HG03442 (cell line): ENCODE data around the gene MAS1L.

ENCODE experiments used
- ATAC-seq: cut with Tn5 transposase; IDR thresholded peaks from one replicate; pipeline ENCODE4 v1.9.1; 2021; ENCODE audit warnings: mild to moderate bottlenecking, moderate library complexity; ENCODE audit not compliant: unreplicated experiment

MAS1L gene

DNA sequence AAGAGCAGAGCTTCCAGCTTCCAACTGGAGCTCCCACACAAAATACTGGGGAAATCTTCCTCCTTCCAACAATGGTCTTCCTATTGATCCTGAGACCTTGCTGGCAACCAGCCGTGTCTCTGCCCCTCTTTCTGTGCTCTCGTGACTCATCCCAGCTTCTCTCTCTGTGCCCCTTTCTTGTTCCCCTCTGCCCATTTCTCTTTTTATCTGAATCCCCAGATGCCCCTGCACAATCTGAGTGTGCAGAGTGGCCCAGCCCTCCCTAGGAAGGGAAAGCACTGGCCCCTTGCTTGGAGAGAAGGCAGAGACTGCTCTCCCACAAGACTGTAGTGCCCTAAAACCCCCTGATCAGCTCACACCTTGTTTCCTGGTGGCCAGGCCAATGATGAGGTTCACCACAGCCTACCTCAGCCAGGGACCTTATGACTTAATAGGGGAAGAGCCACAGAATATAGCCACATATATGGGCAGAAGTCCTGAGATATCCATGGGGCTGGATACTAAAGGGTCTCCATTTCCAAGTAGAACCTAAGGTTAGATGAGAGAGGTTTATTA is 23.1 kb upstream of the MAS1L start:
- no peak for ATAC-seq

DNA sequence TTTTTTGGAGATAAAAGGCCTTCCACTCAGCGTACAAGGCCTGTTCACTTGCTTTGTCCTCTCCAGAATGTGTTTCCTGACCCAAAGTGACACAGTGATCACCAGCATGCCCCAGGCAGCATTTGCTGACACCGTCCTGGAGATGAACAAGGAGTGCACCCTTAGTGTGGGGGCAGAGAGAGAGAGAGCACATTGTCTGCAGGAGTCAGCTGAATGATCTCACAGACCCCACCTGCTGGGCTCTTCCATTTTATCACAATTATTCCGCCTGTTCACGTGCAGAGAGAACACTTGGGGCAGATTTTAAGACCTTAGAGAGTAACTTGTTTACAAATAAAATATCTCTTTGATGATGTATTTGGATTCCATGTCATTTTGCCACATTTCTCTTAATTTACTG is 22.4 kb upstream of the MAS1L start:
- no peak for ATAC-seq

DNA sequence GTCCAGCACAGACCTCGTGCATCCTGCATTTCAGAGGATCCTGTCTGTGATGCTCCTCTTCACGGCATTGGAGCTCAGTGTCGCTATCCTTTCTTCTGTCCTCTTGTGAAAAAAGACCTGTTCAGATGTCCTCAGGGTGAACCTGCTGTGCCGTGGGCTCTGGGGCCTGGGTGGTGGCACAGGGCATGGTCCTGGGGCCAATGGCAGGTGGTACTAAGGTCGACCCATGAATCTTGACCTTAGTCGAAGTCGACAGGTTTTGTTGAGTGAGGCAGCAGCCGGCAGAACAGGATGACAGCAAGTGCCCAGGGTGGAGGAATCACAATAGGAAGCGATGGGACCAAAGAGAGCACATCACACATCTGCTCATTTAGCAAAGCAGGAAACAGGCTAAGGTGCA is 22.0 kb upstream of the MAS1L start:
- ATAC-seq = no peak

DNA sequence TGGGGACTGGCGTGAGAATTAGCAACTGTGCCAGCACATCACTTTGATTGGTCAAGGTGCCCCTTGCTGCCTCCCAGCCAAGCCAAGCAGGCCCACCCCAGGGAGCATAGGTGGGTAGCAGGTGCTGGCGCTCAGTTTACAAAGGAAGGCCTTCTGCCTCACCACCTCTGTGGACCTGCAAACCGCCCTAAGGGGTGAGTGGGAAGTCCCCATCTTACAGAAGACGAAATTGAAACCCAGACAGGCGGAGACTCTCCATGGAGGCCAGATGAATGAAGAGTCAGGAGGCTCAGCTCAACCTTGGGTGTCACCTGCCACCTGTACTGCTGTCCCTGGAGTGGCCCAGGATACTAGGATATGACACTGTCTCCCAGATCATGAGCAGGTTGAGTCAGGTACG is 21.5 kb upstream of the MAS1L start:
- ATAC-seq = peak; percentile 91

DNA sequence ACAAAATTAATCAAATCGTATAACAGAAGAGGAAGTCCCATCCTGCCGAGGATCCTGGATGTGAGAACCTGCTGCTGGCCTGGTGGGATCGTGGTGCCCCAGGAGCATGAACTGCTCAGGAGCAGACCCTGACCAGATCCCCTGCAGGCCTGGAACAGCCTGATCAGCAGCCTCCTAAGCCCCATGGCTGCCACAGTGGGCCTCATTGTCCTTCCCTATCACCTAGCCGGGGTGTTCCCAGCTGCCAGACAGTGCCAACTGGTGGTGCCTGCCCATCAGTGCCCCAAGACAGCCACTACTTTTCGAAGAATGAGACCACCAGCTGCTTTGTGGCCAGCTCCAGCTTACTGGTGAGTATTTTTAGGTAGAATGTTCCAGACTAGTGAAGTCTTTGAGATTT is 19.6 kb upstream of the MAS1L start:
- ATAC-seq = no peak

DNA sequence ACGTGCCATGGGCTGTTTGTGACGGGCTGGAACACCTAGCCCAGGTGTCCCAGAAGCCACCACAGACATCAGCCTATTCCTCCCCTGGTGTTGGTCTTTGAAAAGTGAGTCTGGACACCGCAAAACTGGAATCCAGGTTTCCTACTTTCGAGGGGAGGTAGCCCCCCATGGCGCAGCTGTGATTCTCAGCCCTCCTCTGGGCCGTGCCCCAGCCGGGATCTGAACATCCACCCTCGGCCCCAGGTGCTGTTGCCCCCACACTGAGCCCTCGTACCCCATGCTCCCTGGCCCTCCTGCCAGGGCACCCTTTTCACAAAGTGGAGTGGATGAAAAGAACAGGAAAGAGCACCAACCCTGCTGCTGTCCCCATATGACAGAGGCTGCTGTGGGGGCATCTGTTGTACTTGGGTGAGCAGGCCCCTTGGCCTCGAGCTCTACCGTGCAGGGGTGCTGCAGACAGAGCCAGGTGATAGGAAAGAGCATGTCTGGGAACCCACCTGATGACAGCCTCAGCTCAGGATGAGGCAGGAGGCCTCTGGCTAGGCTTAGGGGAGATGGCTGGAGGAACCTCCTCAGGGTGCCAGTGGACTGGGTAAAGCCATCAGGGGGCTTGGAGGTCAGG is 18.8 kb upstream of the MAS1L start:
- ATAC-seq = no peak

DNA sequence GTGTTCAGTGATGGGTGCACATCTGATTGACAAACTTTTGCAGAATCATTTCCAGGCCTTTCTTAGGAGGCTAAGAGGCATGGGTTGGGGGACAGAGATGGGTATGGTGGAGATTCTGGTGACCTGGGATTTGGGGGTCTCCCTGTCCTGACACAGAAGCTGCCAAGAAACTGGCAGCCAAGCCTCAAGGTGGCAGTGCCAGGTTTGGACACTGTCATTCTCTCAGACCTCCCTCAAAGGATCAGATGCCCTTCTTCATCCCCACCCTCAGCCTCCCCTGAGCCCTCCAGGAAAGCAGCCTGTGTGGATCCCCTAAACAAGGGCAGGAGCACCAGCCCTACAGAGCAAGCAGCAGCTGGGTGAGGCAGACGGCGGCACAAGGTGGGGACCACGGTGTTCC is 18.1 kb upstream of the MAS1L start:
- ATAC-seq = no peak

DNA sequence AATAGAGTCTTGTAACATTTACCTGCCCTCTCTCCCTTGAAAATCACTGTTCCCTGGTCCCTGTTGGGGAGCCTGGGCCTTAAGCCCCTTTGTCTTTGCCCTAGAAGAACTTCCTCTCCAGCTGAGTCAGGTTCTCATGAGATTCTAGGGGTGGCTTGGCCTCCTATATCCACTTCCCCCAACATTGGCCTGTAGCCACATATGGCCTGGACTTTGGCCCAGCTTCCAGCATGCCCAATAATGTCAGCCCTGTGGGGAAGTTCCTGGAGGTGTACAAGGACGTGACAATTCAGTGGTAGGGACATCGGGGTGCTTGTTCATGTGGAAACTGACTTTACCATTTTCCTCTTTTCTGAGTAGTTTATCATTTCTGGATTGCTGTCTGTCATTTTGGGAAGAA is 17.2 kb upstream of the MAS1L start:
- ATAC-seq = no peak

DNA sequence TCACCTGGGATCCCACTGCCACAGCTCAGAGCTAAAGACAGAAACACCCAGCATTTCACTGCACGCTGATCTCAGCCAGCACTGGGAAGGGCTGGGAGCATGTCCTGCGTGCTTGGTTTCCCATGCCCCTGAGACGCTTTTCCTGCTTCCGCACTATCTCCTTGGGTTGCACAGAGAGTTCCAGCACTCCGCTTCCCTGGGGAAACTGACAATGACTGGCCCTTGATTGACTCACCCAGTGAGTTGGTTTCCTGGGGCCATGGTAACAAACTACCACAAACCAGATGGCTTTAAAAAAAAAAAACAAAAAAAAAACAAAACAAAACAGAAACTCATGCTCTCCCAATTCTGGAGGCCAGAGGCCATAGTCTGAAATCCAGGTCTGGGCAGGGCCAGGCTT is 14.8 kb upstream of the MAS1L start:
- no peak for ATAC-seq

DNA sequence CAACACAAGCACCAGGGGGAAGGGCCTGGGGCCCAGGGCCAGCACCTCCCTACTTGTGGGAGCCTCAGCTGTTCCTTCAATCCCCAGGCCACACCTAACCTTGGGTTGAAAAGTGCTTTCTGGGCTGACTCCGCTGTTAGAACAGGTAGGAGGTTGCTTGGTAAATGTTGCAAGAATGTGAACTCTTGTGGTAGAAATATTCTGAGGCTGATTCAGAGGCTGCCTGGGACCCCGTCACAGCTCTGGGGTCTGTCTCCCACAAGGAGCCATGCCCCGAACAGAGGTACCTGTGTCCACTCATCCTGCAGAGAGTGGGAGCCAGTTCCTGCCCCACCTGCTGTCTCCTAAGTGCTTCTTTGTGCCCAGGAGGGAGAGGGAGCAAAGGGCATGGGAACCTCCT is 14.4 kb upstream of the MAS1L start:
- ATAC-seq = no peak

DNA sequence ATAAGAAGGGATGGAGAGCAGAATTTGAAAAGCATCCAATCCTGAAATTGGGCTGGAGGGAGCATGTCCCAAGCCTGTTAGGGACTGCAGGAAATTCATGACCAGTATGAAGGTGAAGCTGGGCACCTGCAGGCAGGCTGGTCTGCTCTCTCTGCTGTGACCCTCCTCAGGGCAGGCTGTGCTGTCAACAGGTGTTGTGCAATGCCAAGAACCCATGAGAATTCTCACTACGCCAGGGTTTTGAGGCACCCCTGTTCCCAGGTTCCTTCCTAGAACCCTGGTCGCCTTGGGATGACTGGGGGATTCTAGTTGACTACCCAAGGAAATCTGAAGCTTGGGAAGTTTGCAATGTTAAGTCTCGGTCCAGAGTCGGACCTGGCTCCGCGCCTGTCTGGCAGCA is 13.3 kb upstream of the MAS1L start:
- no peak for ATAC-seq

DNA sequence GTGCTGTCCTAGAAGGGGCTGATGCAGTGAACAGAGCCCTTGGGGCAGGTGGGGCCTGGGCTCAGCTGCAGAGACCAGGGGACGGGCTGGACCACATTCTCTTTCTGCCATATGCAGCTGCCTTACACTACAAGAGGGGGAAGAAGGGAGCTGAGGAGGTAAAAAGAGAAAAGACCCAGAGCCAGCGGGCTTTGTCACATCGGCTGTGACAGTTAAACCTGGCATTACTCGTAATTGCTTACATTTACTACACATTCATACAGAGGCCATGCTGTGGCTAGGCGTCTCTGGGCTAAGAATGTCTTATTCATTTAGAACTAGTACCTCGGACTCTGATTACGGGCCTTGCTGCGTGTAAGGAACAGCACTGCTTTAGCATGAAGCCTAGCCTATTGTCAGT is 12.8 kb upstream of the MAS1L start:
- no peak for ATAC-seq

DNA sequence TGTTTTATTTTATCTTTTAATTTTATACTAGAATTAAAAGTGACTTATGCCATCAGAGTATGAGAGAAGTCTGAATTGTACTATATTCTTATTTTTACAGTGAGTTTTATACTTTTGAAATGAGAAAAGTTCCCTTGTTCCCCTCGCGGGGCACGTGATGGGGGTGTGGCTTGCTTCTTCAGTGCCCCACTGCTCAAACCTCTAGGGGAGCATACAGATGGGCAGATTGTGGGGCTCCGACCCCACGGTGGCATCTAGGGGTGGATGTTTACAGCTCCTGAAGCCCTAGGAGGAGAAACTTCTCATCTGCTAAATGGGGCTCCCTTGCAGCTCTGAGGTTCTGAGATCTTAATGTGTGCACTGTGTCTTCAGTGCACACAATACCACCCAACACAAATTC is 11.9 kb upstream of the MAS1L start:
- no peak for ATAC-seq

DNA sequence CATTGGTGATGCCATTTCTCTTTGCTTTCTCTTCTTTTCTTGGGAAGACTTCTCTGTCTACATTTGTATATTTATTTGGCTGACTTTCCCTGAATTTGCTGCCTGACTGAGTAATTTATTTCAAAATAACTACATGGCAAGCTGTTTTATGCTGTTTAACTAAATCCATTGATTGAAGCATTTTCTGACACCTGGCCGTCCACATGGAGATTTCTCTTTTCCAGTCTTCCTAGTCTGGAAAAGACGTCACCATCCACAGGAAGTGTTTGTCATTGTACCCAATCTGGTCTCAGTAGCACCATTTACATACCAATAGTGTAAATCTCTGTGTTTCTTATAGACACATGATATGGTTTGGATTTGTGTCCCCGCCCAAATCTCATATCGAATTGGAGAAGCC is 9.2 kb upstream of the MAS1L start:
- no peak for ATAC-seq

DNA sequence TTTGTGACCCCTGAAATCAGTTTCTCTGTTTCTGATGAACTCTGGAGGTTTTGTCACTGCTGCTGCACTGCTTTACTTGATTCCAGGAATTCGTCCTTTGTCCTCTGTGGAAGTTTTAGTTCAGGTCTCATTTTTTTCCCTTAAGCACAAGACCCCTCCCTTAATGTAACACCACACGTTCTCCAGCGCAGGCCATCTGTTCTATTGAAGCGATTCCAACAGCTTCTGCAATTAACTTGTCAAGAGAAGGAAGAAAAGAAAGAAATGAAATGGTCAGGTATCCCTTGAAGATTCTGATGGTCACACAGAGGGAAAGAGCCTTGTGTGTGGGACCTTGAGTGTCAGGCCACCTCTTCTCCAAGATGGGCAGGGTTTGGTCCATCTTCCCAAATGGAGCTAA is 7.8 kb upstream of the MAS1L start:
- ATAC-seq = no peak

DNA sequence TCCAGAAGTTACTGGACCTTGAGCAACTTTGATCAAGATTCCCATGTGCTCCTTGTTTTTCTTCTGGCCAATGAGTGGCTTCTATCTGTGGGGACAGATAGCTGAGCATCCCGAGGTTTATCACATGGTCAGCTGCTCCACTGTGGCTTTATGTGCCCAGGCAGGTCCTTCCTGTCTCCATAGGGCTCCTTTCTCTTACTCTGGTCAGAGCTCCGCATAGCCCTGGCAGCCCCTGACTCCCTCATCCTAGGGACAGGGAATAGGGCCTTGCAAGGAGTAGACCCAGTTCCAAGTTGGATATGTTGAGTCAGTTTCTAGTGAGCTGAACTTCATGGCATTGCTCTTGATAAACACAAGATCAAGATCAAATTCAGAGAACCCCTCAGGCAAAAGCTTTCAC is 6.4 kb upstream of the MAS1L start:
- ATAC-seq = no peak

DNA sequence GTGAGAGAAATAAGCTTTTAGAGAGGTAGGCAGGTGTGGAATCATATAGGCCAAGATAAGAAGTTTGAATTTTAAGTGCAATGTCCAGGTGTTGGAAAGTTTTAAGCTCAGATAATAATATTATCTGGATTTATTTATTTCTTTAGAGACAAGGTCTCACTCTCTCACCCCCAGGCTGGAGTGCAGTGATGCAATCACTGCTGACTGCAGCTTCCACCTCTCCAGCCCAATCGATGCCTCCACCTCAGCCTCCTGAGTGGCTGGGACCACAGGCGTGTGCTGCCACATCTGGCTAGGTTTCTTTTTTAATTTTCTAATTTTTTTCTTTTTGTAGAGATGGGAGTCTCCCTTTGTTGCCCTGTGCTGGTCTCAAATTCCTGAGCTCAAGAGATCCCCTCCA is 5.5 kb upstream of the MAS1L start:
- ATAC-seq = no peak

DNA sequence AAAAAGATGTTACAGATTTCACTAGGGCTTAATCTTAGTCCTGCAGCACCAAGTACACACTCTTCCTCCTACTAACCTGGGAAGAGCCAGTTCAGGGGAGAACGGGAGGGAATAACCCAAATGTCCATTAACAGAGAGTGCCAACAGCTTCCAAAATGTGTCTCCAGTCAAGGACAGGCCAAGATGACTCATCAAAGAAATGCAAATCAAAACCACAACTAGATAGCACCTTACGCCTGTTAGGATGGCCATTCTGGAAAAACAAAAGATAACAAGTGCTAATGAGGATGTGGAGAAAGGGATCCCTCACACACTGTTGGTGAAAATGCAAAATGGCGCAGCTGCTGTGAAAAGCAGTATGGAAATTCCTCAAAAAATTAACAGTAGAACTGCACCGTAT is 3.8 kb upstream of the MAS1L start:
- ATAC-seq = no peak

DNA sequence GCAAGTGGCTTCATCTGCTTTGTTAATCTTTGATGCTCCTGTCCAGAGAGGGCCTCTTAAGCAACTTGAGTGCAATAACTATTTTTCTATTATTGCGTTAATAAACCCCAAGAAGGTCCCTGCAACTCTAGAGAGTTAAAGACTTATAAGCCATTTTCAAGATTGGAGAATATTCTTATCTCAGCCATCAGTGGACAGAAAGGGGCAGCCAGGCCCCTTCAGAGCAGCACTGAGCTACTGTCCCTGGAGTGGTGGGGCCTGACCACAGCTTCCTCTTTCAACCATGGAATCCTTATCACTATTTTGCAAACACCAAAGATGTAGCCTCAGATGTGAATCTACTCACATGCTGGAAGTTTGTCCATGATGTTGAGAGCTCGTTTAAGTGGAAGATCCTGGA is 2.8 kb upstream of the MAS1L start:
- no peak for ATAC-seq

DNA sequence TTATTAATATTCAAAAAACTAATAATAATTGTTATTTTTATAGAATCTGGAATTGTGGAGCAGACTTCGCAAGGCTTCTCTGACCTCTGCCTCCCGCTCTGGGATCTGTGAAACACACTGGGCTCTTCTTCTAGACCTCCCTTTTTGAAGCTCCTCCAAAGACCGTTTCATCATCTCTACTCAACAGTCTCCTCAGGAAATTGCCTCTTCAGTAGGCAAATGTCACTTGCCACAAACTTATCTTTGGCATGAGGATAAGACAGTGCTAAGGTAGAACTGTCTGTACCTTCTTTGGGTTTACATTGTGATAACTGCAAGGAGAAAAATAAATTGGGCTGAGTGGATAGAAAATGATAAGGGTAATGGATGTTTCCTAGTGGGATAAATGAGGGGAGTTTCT is 2.3 kb upstream of the MAS1L start:
- no peak for ATAC-seq

DNA sequence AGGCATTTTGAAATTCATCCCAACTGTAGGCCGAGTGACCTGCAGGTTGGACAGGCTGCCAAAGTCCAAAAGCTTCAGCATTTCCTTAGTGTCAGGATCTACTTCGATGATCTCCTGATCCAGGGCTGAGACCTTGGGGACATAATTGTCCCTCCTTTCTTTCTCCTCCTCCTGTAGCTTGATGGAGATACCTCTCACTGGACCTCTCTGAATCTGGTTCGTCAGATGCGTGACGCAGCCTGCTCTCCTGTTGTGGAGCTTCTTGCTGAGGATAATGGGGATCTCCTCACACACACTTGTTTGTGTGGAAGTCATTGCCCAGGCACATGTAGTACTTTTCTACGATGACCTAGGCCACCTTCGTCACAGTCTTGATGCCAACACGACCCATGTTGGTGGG is 1.5 kb upstream of the MAS1L start:
- ATAC-seq = no peak

DNA sequence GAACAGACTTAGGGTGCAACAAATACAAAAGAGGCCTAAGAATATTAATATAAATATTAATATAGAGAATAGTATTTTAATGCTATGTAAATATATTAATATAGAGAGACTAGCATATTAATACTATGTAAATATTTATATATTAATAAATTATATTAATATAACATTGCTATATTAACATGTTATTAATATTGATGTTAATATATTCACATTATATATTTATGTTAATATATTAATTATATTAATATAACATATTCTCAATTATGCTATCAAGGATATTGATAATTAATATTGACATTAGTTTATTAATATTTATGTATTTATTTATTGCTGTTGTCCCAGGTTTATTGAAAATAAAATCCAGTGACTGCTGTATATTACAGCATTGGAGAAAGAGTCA is 1.1 kb upstream of the MAS1L start:
- no peak for ATAC-seq

DNA sequence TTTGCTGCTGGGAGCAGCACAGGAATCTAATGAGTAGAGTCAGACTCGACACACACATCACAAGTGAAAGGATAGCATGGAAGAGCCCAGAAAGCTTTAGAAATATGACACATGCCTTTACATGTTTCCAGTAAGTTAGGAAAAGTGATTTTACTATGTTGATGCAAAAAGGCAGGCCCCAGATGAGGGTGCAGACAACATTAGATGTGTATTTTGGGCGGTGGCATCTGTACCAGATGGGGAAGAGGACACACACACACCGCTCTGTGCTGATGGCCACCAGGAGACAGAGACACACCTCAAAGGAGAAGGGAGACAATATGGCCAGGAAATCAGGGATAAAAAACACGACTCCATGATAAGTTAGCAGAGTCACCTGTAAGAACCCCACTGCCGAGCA is 625 bp downstream of the MAS1L start:
- ATAC-seq = no peak
